ENCODE results near the gene OR2S2.

- TF ChIP-seq SIN3A (IDR thresholded peaks at IDR 0.05; ENCODE audit: borderline replicate concordance, insufficient read depth, low read length) (no peak), POLR2AphosphoS5 (IDR thresholded peaks at IDR 0.05; ENCODE audit: low read depth, low read length) (no peak)
These were observed 37.8 kb downstream of the OR2S2 start for GRCh38 chr9:35920051-35920620.
